GM12878 (cell line): Measurements from ENCODE around the gene MTX1. TPM values are rescaled to one million over a fixed set of nuclear protein-coding genes. Genes with fewer than 3 reads are reported as not detected.
A peak's percentile ranks its signal among the peaks of the same experiment; 100 is the strongest.

ENCODE experiments used
- ATAC-seq: fragments of 200-7000 bp; cut with Tn5 transposase; 3 replicates; pipeline ENCODE4 v1.9.1; 2020; ENCODE audit warnings: mild to moderate bottlenecking, moderate library complexity
- BruUV-seq: library from RNA; stranded (reverse); fragments of 400-500 nt; replicated peaks from 2 replicates; lab custom pipeline; 2021; lab: Mats Ljungman, UMichigan
- CTCF ChIA-PET: fragments of 300-600 bp; sonication (Branson Sonifier 250); formaldehyde crosslinking; extraction: SDS; loops from one replicate; lab custom pipeline; 2021; ENCODE audit warnings: inconsistent platforms; lab: Yijun Ruan, JAX
- POLR2A ChIA-PET: fragments of 350-600 bp; formaldehyde crosslinking; extraction: SDS; loops from one replicate; lab custom pipeline; 2021; ENCODE audit warnings: inconsistent platforms; lab: Charles Lee
- RAD21 ChIA-PET: fragments of 300-600 bp; sonication (Branson Sonifier 250); formaldehyde crosslinking; loops from one replicate; lab custom pipeline; 2023; ENCODE audit warnings: antibody characterized with exemption; ENCODE audit not compliant: unreplicated experiment; lab: Charles Lee
- SMC1A ChIA-PET: fragments of 300-600 bp; sonication (Branson Sonifier 250); formaldehyde crosslinking; loops from one replicate; lab custom pipeline; 2023; ENCODE audit not compliant: unreplicated experiment, uncharacterized antibody; lab: Charles Lee
- DNase-seq: peaks from one replicate; pipeline ENCODE4 v3.0.0-alpha.2; 2011; ENCODE audit warnings: low read depth, low spot score
- FAIRE-seq: peaks from 3 replicates; lab custom pipeline; 2011; peaks lifted over from hg19 to GRCh38; lab: Jason Lieb, UNC
- H2AFZ ChIP-seq: 2 replicates; pipeline ENCODE4 v1.6.0; 2011; ENCODE audit warnings: low read depth, low read length, control low read depth; ENCODE audit not compliant: control insufficient read depth
- H3K27ac ChIP-seq: 2 replicates; pipeline ENCODE4 v1.5.1; 2011; ENCODE audit warnings: control low read depth; ENCODE audit not compliant: control insufficient read depth, insufficient read depth
- H3K27me3 ChIP-seq, 2 experiments: replicated peaks in 1 of 2; 2 replicates each; pipeline versions ENCODE4 v1.6.0 to v1.6.1; 2011; ENCODE audit warnings: low read length in 1 of 2; ENCODE audit not compliant: control insufficient read depth in 2 of 2, insufficient read depth in 2 of 2
- H3K36me3 ChIP-seq, 2 experiments: 2 replicates each; pipeline ENCODE4 v1.5.1; 2011; ENCODE audit warnings: low read length in 1 of 2; ENCODE audit not compliant: control insufficient read depth in 2 of 2, insufficient read depth in 2 of 2
- H3K4me1 ChIP-seq: 2 replicates; pipeline ENCODE4 v1.6.1; 2011; ENCODE audit warnings: mild to moderate bottlenecking, low read length, moderate library complexity, mixed read lengths; ENCODE audit not compliant: control insufficient read depth, insufficient read depth
- H3K4me2 ChIP-seq: 2 replicates; pipeline ENCODE4 v1.6.0; 2011; ENCODE audit warnings: control low read depth; ENCODE audit not compliant: control insufficient read depth, insufficient read depth
- H3K4me3 ChIP-seq: fragments of 200-600 bp; sonication (generic); 2 replicates; pipeline ENCODE4 v1.5.1; 2016
- H3K79me2 ChIP-seq: 2 replicates; pipeline ENCODE4 v1.6.0; 2011; ENCODE audit warnings: low read length; ENCODE audit not compliant: control insufficient read depth, insufficient read depth
- H3K9ac ChIP-seq: 2 replicates; pipeline ENCODE4 v1.8.0; 2011; ENCODE audit warnings: low read length, control low read depth, mixed read lengths; ENCODE audit not compliant: control insufficient read depth, insufficient read depth
- H3K9me3 ChIP-seq: replicated peaks from 3 replicates; pipeline ENCODE4 v1.5.1; 2011; ENCODE audit warnings: mild to moderate bottlenecking, low read length; ENCODE audit not compliant: control insufficient read depth, insufficient read depth
- H4K20me1 ChIP-seq: 2 replicates; pipeline ENCODE4 v1.6.0; 2011; ENCODE audit not compliant: control insufficient read depth, insufficient read depth
- KLF5 ChIP-seq: fragments of 450-650 bp; IDR thresholded peaks from 2 replicates; pipeline ENCODE4 v1.6.1; 2014; ENCODE audit warnings: mild to moderate bottlenecking; ENCODE audit not compliant: partially characterized antibody
- MEF2A ChIP-seq: IDR thresholded peaks from 2 replicates; pipeline ENCODE4 v1.6.1; 2011; ENCODE audit warnings: low read depth, mild to moderate bottlenecking, low read length, moderate library complexity; ENCODE audit not compliant: insufficient read depth
- MTA2 ChIP-seq: fragments of 450-650 bp; IDR thresholded peaks from 2 replicates; pipeline ENCODE4 v1.6.1; 2016; ENCODE audit warnings: low read depth, mild to moderate bottlenecking, moderate library complexity
- NRF1 ChIP-seq: conservative IDR thresholded peaks from 2 replicates; pipeline ENCODE4 v1.6.1; 2011; ENCODE audit warnings: mild to moderate bottlenecking, low read depth, low read length, improper control_type of control experiment
- POU2F2 ChIP-seq: IDR thresholded peaks from 3 replicates; pipeline ENCODE4 v1.6.1; 2011; ENCODE audit warnings: low read depth, mild to moderate bottlenecking, low read length, borderline replicate concordance
- RAD21 ChIP-seq: IDR thresholded peaks from 2 replicates; pipeline ENCODE4 v1.6.1; 2011; ENCODE audit warnings: mild to moderate bottlenecking, low read depth, low read length, moderate library complexity; ENCODE audit not compliant: insufficient read depth
- SIN3A ChIP-seq: IDR thresholded peaks from 2 replicates; pipeline ENCODE4 v1.6.1; 2012; ENCODE audit warnings: low read depth, low read length, improper control_type of control experiment
- SIX5 ChIP-seq: IDR thresholded peaks from 2 replicates; pipeline ENCODE4 v1.6.1; 2011; ENCODE audit warnings: mild to moderate bottlenecking, low read depth, low read length, moderate library complexity; ENCODE audit not compliant: severe bottlenecking
- TCF3 ChIP-seq: IDR thresholded peaks from 2 replicates; pipeline ENCODE4 v1.6.1; 2012; ENCODE audit warnings: low read depth, mild to moderate bottlenecking, low read length, borderline replicate concordance; ENCODE audit not compliant: insufficient read depth
- ZBED1 ChIP-seq: IDR thresholded peaks from 2 replicates; pipeline ENCODE4 v1.6.1; 2016; ENCODE audit warnings: borderline replicate concordance
- ZSCAN29 ChIP-seq: fragments of 450-650 bp; IDR thresholded peaks from 2 replicates; pipeline ENCODE4 v1.6.1; 2017; ENCODE audit warnings: mild to moderate bottlenecking, moderate library complexity
- WGBS: methylation state at CpG from one replicate; pipeline ENCODE4 v1.1.6; 2016; ENCODE audit warnings: low lambda C conversion rate; ENCODE audit not compliant: insufficient replicate concordance, insufficient coverage; ENCODE audit errors: missing lambda C conversion rate; 5-methylcytosine and 5-hydroxymethylcytosine counted together
- in situ Hi-C: fragments of 300-500 bp; cut with MboI; formaldehyde crosslinking; loops from 9 replicates; pipeline ENCODE4 v1.14.3; 2018; ENCODE audit warnings: mixed read lengths
- intact Hi-C: fragments of 100-400 bp; cut with micrococcal nuclease; formaldehyde crosslinking; loops from one replicate; pipeline ENCODE4 v1.14.2; 2022; ENCODE audit not compliant: unreplicated experiment
- polyA plus RNA-seq, 11 experiments: library from polyadenylated mRNA; depleted of rRNA in 4 of 11; unstranded in 6 of 11; stranded (reverse) in 5 of 11; fragments of >200 nt; fragmentation: Nextera tagmentation in 4 of 11; fragmentation: Illumina TruSeq in 1 of 11; extraction: Ambion mirVana in 4 of 11; extraction: Trizol in 1 of 11; gene quantifications; 1 replicate in 1 of 11; 2 replicates in 10 of 11; pipeline versions ENCODE4 v1.2.1 to v1.2.3, GENCODE V29; 2011 to 2016; ENCODE audit warnings: inconsistent platforms in 2 of 11, missing spikeins in 2 of 11, low read depth in 1 of 11
- total RNA-seq, 4 experiments: library from RNA; depleted of rRNA in 3 of 4; stranded (reverse); fragments of >200 nt in 3 of 4; fragmentation: Illumina TruSeq in 1 of 4; extraction: Trizol in 1 of 4; gene quantifications; 2 replicates each; pipeline versions ENCODE4 v1.2.1 to v1.2.3, GENCODE V29; 2013 to 2021
- TF ChIP-seq, protein P1 (sequence below): IDR thresholded peaks from 2 replicates; pipeline ENCODE4 v1.6.1; 2012; ENCODE audit warnings: low read length, inconsistent platforms
- TF ChIP-seq, protein P2 (sequence below): fragments of 450-650 bp; formaldehyde crosslinking; IDR thresholded peaks from 2 replicates; pipeline ENCODE4 v1.4.0; 2020; ENCODE audit warnings: mild to moderate bottlenecking, moderate library complexity

The MTX1 gene
- total and polyA plus RNA-seq, 10 of the 15 experiments (the other 5 are each of a cell fraction or from before 2014, with no cell fraction given) = 15.8 to 92.0 (median 49.1) TPM

DNA sequence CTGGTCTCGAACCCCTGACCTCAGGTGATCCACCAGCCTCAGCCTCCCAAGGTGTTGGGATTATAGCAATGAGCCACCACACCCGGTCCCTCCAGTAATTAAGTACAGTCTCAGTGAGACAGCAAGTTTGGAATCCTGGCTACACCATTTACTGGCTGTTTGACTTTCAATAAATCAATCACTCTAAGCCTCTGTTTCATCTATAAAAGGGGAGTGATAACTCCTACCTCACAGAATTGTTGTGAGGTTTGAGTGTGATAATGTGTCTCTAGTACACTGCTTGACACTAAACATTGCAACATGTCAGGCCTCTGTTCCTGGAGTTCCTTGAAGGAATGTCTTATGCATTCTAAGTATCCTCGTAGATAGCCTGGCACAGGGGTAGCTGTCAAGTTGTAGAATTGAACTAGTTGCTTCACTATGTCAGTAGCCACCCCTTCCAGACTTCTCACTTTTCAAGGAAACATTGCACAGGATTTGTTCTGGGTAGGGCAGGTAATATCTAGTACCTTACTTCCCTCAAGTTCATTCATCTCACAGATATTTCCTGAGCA is 34.4 kb downstream of the MTX1 start:
- ATAC-seq = no peak
- peaks cover 13% of the 10 kb centered on the region for H3K79me2 ChIP-seq
- H3K9me3 ChIP-seq = no peaks in the 10 kb centered on the region
- no TSS peak for BruUV-seq
- no peak overlapping the region for H2AFZ ChIP-seq
- no peaks in the 10 kb centered on the region for H3K27me3 ChIP-seq
- peaks cover 14% of the 10 kb centered on the region for H3K4me1 ChIP-seq
- in situ Hi-C loops = no loop called here
- no peaks in the 10 kb centered on the region; a peak in 1 of 4 replicates for H3K36me3 ChIP-seq
- WGBS = 66% methylated on average over 3 of the region's 3 CpGs
- H3K27ac ChIP-seq = peak overlapping the region; percentile 38; the same call in 1 of the 2 replicates
- DNase-seq = no peak
- POLR2A ChIA-PET = interaction anchor here (0.9 to 2.6 kb wide), 7 partner anchors 15 to 151 kb away, joined by 3 to 13 read pairs (median 9); partner anchors contain the start of genes CLK2, FDPS, KRTCAP2 and TRIM46
- intact Hi-C loops = loop anchor here (5.0 kb wide), 1 partner anchor 36 kb away; the partner anchor contains the start of genes MTX1 and THBS3
- FAIRE-seq = no peak
- H3K4me3 ChIP-seq = peak overlapping the region; percentile 74
- peak overlapping the region; percentile 81 for H3K4me2 ChIP-seq
- CTCF ChIA-PET = interaction anchor here (0.7 to 5.5 kb wide), 6 partner anchors 18 to 81 kb away, joined by 3 to 26 read pairs (median 7); partner anchors contain the start of genes KRTCAP2, MTX1 and THBS3
- TF ChIP-seq SIN3A (no peak), KLF5 (no peak), MEF2A (no peak), MTA2 (no peak), ZBED1 (no peak), POU2F2 (no peak), ZSCAN29 (no peak), NRF1 (no peak), RAD21 (no peak), TCF3 (no peak), SIX5 (no peak)
- TF ChIP-seq, protein P1, sequence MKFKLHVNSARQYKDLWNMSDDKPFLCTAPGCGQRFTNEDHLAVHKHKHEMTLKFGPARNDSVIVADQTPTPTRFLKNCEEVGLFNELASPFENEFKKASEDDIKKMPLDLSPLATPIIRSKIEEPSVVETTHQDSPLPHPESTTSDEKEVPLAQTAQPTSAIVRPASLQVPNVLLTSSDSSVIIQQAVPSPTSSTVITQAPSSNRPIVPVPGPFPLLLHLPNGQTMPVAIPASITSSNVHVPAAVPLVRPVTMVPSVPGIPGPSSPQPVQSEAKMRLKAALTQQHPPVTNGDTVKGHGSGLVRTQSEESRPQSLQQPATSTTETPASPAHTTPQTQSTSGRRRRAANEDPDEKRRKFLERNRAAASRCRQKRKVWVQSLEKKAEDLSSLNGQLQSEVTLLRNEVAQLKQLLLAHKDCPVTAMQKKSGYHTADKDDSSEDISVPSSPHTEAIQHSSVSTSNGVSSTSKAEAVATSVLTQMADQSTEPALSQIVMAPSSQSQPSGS = no peak
- TF ChIP-seq, protein P2, sequence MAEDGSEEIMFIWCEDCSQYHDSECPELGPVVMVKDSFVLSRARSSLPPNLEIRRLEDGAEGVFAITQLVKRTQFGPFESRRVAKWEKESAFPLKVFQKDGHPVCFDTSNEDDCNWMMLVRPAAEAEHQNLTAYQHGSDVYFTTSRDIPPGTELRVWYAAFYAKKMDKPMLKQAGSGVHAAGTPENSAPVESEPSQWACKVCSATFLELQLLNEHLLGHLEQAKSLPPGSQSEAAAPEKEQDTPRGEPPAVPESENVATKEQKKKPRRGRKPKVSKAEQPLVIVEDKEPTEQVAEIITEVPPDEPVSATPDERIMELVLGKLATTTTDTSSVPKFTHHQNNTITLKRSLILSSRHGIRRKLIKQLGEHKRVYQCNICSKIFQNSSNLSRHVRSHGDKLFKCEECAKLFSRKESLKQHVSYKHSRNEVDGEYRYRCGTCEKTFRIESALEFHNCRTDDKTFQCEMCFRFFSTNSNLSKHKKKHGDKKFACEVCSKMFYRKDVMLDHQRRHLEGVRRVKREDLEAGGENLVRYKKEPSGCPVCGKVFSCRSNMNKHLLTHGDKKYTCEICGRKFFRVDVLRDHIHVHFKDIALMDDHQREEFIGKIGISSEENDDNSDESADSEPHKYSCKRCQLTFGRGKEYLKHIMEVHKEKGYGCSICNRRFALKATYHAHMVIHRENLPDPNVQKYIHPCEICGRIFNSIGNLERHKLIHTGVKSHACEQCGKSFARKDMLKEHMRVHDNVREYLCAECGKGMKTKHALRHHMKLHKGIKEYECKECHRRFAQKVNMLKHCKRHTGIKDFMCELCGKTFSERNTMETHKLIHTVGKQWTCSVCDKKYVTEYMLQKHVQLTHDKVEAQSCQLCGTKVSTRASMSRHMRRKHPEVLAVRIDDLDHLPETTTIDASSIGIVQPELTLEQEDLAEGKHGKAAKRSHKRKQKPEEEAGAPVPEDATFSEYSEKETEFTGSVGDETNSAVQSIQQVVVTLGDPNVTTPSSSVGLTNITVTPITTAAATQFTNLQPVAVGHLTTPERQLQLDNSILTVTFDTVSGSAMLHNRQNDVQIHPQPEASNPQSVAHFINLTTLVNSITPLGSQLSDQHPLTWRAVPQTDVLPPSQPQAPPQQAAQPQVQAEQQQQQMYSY (CRISPR knock-in tag) = no peak
- SMC1A ChIA-PET = interaction anchor here (0.9 to 1.9 kb wide), 4 partner anchors 16 to 70 kb away, joined by 3 to 8 read pairs (median 3); partner anchors contain the start of gene KRTCAP2
- no peaks in the 10 kb centered on the region for H4K20me1 ChIP-seq
- RAD21 ChIA-PET = interaction anchor here (2.0 kb wide), 1 partner anchor 9 kb away, joined by 5 read pairs; no protein-coding TSS in a partner anchor
- H3K9ac ChIP-seq = peak overlapping the region; percentile 86; the same call in 1 of the 2 replicates
